Activated T-cell treated with anti-CD3 and anti-CD28 coated beads, Interleukin-2, amount 50 U/mL, for 72 hours (primary cell): ENCODE results near the gene RTN4. TPM values are rescaled to one million over a fixed set of nuclear protein-coding genes. Genes with fewer than 3 reads are reported as not detected.
"Not testable (repeated sequence)": the region's sequence is repeated elsewhere in the genome, so short reads cannot be mapped to it uniquely, and the experiment has no call there.

Source experiments
- ATAC-seq, 2 donors: fragments of 150-1000 bp; cut with Tn5 transposase; replicated peaks in 1 of 2; 2 replicates each; pipeline ENCODE4 v1.10.0; 2021; ENCODE audit warnings: moderate library complexity in 2 of 2, mild to moderate bottlenecking in 1 of 2
- DNase-seq, 2 donors: peaks; one replicate each; pipeline ENCODE4 v3.0.0; 2021 to 2022; ENCODE audit warnings: mixed read lengths in 1 of 2
- H3K27ac Mint-ChIP-seq: one replicate; pipeline ENCODE4 v1.8.0; 2022; ENCODE audit warnings: mild to moderate bottlenecking, moderate library complexity, mixed read lengths
- H3K27me3 Mint-ChIP-seq: one replicate; pipeline ENCODE4 v1.8.0; 2022; ENCODE audit warnings: low read depth, mixed read lengths
- H3K36me3 Mint-ChIP-seq, 2 donors: one replicate each; pipeline ENCODE4 v1.8.0; 2022; ENCODE audit warnings: mixed read lengths in 2 of 2, mild to moderate bottlenecking in 1 of 2; ENCODE audit not compliant: insufficient read depth in 2 of 2
- H3K4me1 Mint-ChIP-seq: one replicate; pipeline ENCODE4 v1.8.0; 2022; ENCODE audit warnings: low read depth, mixed read lengths
- H3K4me3 Mint-ChIP-seq, 2 donors: one replicate each; pipeline ENCODE4 v1.8.0; 2022; ENCODE audit warnings: mild to moderate bottlenecking in 2 of 2, mixed read lengths in 2 of 2, moderate library complexity in 2 of 2
- H3K9me3 Mint-ChIP-seq, 2 donors: one replicate each; pipeline ENCODE4 v1.8.0; 2022; ENCODE audit warnings: mixed read lengths in 2 of 2
- total RNA-seq, 2 donors: library from RNA; stranded (reverse); gene quantifications; one replicate each; pipeline ENCODE4 v1.2.3, GENCODE V29; 2022

The RTN4 gene
- total RNA-seq, 2 donors from 2014 or later, result 78.8 to 83.3 TPM

DNA sequence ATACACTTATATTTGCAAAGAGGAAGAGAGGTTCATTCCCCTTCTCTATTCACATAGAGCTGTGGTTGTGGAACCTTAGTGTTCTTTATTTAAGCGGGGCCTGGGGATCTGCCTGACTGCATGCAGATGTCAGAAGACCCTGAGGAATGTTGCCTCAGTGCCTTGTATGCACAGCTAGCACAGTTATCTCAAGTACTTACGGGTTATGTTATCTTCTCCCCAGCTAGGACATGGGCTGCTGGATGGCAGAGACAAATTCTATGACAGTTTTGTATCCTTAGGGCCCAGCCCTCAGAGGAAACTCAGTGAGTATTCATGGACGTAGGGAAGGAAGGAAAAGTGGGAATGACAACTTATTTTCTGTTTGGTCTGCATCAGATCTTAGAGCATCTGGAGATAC is 37.7 kb upstream of the RTN4 start:
- H3K4me3 Mint-ChIP-seq, result no peak overlapping the region
- DNase-seq (no peak), ATAC-seq (no peak)
- peaks cover 0 to 2% of the 10 kb centered on the region in 2 donors for H3K9me3 Mint-ChIP-seq
- H3K4me1 Mint-ChIP-seq, result peaks cover 5% of the 10 kb centered on the region
- no peaks in the 10 kb centered on the region for H3K36me3 Mint-ChIP-seq
- no peak overlapping the region for H3K27ac Mint-ChIP-seq
- no peaks in the 10 kb centered on the region for H3K27me3 Mint-ChIP-seq

DNA sequence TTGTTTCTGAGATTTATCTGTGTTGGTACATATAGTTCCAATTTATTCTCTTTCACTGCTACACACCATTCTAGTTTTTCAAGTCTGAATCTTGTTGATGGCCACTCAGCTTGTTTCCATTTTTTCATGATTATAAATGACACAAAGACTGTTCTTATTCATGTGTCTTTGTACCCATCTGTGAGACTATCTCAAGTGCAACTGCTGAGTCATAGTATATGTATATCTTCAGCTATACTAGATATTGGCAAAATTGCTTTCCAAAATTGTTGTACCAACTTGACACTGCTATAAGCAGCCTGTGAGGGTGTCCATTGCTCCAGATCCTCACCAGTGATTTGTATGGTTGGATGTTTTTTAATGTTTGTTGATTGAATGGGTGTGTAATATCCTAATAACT is 37.2 kb upstream of the RTN4 start:
- no peak for ATAC-seq
- no peak for DNase-seq
- no peaks in the 10 kb centered on the region for H3K36me3 Mint-ChIP-seq
- no peaks in the 10 kb centered on the region for H3K27me3 Mint-ChIP-seq
- peaks cover 0 to 2% of the 10 kb centered on the region in 2 donors for H3K9me3 Mint-ChIP-seq
- H3K4me3 Mint-ChIP-seq, result no peak overlapping the region
- H3K27ac Mint-ChIP-seq, result no peak overlapping the region
- H3K4me1 Mint-ChIP-seq, result peaks cover 3% of the 10 kb centered on the region

DNA sequence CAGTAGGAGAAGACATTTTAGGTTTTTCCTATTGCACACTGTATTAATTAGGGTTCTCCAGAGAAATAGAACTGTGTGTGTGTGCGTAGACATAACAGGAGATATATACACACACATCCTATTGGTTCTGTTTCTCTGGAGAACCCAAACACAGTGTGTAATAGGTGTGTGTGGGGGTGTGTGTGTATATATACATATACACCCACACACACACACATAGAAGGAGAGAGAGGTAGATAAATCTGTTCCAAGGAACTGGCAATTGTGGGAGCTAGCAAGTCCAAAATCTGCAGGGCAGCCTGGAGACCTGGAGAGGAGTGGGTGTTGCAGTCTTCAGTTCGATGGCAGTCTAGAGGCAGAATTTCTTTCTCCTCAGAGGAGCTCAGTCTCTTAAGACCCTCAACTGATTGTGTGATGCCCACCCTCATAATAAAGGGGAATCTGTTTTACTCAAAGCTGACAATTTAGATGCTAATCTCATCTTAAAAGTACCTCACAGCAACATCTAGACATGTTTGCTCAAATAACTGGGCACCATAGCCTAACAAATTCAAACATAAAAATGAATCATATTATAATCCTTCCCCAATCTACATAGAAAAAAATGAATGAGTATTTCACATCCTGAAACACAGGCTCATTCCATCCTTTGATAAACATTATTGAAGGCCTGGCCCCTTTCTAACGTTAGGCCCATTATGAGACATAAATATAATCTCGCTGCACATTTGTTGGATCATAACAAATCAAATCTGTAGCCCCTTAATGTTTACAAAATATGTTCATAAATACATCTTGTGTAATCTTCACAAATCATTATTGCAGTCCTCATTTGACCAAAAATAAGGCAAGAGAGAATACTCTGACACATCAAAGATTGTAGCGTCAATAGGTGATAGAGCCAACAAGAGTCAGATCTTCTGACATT is 35.1 kb upstream of the RTN4 start:
- Mint-ChIP-seq H3K4me1 (no peaks in the 10 kb centered on the region), H3K27ac (peak overlapping the region; percentile 49), H3K4me3 (no peak overlapping the region), H3K27me3 (no peaks in the 10 kb centered on the region), H3K9me3 (peaks cover 0 to under 1% of the 10 kb centered on the region in 2 donors), H3K36me3 (peaks cover 2% of the 10 kb centered on the region in 2 donors)
- ATAC-seq (no peak), DNase-seq (no peak)

DNA sequence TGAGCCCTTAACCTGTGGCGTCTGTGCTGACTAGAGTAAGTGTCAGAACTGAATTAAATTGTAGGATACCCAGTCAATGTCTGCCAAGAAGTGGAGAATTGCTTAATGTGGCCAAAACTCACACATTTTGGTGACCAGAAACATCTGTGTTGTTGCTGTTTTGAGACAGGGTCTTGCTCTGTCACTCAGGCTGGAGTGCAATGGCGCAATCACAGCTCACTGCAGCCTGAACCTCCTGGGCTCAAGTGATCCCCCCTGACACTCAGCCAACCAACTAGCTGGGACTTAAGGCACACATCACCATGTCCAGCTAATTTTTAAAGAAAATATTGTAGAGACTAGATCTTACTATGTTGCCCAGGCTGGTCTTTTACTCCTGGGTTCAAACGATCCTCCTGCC is 34.4 kb upstream of the RTN4 start:
- Mint-ChIP-seq H3K27me3 (no peaks in the 10 kb centered on the region), H3K4me1 (no peaks in the 10 kb centered on the region), H3K4me3 (no peak overlapping the region), H3K9me3 (peaks cover 0 to 2% of the 10 kb centered on the region in 2 donors), H3K27ac (no peak overlapping the region), H3K36me3 (peaks cover 4 to 7% of the 10 kb centered on the region in 2 donors)
- ATAC-seq (no peak), DNase-seq (no peak)

DNA sequence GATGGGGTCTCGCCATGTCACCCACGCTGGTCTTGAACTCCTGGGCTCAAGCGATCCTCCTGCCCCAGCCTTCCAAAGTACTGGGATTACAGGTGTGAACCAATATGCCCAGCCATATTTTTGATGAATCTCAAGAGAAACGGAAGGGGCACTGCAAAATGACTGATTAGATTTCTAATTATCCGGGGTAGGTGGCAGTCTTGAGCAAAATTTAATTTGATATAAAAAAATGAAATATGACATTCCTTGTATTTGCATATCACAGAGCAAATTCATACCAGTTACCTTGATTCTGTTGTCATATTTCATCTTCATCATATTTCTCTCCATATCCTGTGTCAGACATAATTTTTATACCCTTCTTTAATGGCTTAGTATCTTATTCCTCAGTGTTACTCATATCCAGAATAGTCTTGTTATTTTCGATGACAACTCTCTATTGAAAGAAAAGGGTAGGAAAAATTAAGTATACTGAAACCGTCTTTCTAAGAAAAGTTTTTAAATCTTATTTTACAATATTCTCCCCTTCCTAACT is 30.0 kb upstream of the RTN4 start:
- H3K36me3 Mint-ChIP-seq, result peaks cover 4 to 7% of the 10 kb centered on the region in 2 donors
- ATAC-seq (no peak), DNase-seq (no peak)
- H3K4me1 Mint-ChIP-seq, result no peaks in the 10 kb centered on the region
- H3K4me3 Mint-ChIP-seq, result no peak overlapping the region
- peaks cover 0 to 2% of the 10 kb centered on the region in 2 donors for H3K9me3 Mint-ChIP-seq
- H3K27me3 Mint-ChIP-seq, result no peaks in the 10 kb centered on the region
- H3K27ac Mint-ChIP-seq, result no peak overlapping the region

DNA sequence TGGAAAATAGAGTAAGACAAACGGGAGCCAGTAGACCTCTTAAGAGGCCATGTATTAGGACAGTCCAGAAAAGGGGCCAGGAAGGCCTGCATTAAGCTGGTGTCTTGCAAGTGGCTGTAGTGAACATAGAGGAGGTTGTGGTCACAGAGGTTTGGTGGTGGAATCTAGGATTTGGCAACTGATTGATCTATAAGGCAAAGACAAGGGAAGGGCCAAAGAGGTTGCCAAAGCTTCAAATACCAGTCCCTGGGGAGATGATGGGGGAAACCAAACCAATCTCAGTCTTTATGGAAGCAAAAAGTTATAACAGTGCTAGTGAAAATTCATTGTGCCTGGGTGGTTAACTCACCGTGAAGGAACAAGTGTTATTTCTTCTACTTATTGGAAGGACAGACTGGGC is 28.7 kb upstream of the RTN4 start:
- Mint-ChIP-seq H3K27ac (no peak overlapping the region), H3K4me3 (no peak overlapping the region)

DNA sequence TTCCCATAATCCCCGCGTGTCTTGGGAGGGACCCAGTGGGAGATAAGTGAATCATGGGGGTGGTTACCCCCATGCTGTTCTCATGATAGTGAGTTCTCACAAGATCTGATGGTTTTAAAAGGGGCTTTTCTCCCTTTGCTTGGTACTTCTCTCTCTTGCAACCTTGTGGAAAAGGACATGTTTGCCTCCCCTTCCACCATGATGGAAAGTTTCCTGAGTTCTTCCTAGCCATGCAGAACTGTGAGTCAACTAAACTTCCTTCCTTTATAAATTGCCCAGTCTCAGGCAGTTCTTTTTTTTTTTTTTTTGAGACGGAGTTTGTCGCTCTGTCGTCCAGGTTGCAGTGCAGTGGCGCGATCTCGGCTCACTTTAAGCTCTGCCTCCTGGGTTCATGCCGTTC is 26.5 kb upstream of the RTN4 start:
- H3K4me3 Mint-ChIP-seq, result no peak overlapping the region
- peaks cover 4 to 7% of the 10 kb centered on the region in 2 donors for H3K36me3 Mint-ChIP-seq
- no peak for ATAC-seq
- H3K9me3 Mint-ChIP-seq, result peaks cover 0 to 2% of the 10 kb centered on the region in 2 donors
- H3K4me1 Mint-ChIP-seq, result no peaks in the 10 kb centered on the region
- no peaks in the 10 kb centered on the region for H3K27me3 Mint-ChIP-seq
- DNase-seq, result no peak
- H3K27ac Mint-ChIP-seq, result no peak overlapping the region

More for the DNA sequence above, 28.7 kb upstream of the RTN4 start:
- Mint-ChIP-seq H3K36me3 (peaks cover 4 to 7% of the 10 kb centered on the region in 2 donors), H3K9me3 (peaks cover 0 to 2% of the 10 kb centered on the region in 2 donors), H3K4me1 (no peaks in the 10 kb centered on the region), H3K27me3 (no peaks in the 10 kb centered on the region)
- DNase-seq (no peak), ATAC-seq (no peak)

DNA sequence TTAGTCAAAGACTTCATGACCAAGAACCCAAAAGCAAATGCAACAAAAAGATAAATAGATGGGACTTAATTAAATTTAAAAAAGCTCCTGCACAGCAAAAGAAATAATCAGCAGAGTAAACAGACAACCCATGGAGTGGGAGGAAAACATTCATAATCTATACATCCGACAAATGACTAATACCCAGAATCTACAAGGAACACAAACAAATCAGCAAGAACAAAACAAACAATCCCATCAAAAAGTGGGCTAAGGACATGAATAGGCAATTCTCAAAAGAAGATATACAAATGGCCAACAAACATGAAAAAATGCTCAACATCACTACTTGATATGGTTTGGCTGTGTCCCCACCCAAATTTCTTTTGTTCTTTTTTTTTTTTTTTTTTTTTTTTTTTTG is 25.8 kb upstream of the RTN4 start:
- not testable (repeated sequence) for H3K27me3 Mint-ChIP-seq, H3K9me3 Mint-ChIP-seq, DNase-seq, H3K4me3 Mint-ChIP-seq, H3K4me1 Mint-ChIP-seq, H3K36me3 Mint-ChIP-seq, ATAC-seq, H3K27ac Mint-ChIP-seq

DNA sequence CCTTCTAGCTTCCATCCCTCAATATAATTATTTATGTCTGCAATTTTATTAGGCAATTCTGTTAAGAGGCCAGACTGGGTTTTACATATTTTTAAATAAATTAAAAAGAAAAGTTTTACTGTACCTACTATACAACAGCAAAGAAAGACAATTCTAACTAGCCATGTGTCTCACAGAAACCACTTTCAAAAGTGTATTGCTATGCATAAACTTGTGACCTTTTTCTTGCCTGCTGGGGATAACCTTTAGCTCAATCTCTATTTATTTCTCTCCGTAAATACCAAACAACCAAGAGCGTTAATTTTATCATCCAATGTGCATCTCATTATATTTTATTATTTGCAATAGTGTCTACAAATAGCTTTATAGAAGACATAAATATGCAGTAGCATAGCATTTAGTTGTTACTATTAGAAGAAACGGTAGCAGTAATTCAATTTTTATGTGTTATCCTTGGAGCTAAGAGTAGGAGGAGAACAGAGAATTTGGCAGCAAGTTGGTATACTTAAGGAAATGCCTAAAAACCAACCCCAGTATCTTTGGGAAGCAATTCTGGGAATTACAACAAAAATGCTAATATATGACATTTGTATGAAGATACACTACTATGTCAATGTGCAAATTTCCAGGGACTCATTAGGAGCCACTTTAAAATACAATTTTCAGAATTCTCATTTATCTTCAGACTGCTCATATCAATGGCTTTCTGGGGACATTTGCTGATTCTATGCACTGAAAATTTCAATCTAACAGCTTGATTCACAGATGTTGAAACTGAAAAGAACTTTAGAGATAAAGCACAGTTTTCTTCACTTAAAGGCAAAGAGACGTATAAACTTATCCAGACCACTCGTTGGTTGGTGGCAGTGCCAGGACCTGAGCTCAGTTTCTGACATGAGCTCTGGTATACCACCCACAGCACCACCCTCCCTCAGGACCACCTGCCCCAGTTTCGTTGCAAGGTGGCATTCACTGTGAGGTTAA is 23.0 kb upstream of the RTN4 start:
- no peaks in the 10 kb centered on the region for H3K4me1 Mint-ChIP-seq
- H3K27ac Mint-ChIP-seq, result no peak overlapping the region
- ATAC-seq, result no peak
- DNase-seq, result no peak
- no peaks in the 10 kb centered on the region for H3K36me3 Mint-ChIP-seq
- H3K4me3 Mint-ChIP-seq, result no peak overlapping the region
- no peaks in the 10 kb centered on the region for H3K9me3 Mint-ChIP-seq
- no peaks in the 10 kb centered on the region for H3K27me3 Mint-ChIP-seq

DNA sequence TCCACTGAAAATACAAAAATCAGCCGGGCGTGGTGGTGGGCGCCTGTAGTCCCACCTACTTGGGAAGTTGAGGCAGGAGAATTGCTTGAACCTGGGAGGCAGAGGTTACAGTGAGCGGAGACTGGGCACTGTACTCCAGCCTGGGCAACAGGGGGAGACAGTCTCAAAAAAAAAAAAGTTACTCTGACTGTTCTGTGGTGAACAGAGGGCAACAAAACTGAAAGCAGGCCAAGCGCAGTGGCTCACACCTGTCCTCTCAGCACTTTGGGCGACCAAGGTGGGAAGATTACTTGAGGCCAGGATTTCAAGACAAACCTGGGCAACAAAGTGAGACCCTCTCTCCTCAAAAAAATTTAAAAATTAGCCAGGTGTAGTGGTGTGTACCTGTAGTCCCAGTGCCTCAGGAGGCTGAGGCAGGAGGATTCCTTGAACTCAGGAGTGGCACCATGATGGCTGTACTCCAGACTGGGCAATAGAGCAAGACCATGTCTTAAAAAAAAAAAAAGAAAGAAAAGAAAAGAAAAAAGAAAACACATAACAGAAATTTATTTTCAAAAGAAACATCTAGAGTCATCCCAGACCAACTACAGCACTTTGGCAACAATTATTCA is 13.6 kb upstream of the RTN4 start:
- Mint-ChIP-seq H3K4me3 (no peak overlapping the region), H3K4me1 (no peaks in the 10 kb centered on the region), H3K27ac (no peak overlapping the region), H3K27me3 (no peaks in the 10 kb centered on the region), H3K36me3 (no peaks in the 10 kb centered on the region), H3K9me3 (no peaks in the 10 kb centered on the region)
- no peak for DNase-seq
- peak; percentile 50 to 77 for ATAC-seq

DNA sequence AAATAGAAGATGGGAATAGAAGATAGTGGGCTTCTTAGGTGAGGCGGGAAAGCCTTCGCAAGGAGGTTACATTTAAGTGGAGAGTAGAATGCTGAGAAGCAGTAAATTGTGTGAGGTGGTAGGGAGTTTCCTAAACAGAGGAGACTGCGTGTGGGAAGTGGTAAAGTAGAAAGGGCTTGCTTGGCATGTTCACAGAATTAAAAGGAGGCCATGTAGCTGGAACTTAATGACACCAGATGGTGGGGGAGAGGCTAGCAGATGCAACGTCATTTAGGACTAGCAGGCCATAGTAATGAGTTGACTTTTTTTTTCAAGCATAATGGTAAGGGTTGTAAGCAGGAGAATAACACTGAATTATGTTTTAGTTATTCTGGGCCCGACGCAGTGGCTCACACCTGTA is 13.0 kb upstream of the RTN4 start:
- DNase-seq (no peak), ATAC-seq (peak in 1 of 2 donors; percentile 45)
- Mint-ChIP-seq H3K4me3 (no peak overlapping the region), H3K27me3 (no peaks in the 10 kb centered on the region), H3K4me1 (no peaks in the 10 kb centered on the region), H3K27ac (no peak overlapping the region), H3K36me3 (no peaks in the 10 kb centered on the region), H3K9me3 (no peaks in the 10 kb centered on the region)

DNA sequence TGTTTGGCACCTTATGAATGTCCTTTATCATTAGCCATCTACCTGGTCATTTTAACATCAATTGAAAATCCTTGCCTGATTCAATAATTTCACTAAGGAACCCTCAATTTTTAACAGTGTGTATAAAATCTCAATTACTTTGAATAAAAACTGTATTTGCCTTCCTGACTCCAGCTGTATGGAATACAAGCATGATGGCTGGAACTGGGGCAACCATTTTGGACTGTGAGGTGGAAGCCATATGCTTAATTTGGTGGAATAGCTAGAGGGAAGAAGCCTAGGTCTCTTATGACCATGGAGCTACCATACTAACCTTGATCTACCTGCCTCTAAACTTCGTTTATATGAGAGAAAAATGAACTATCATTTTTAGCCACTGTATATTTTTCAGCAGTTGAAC is 12.5 kb upstream of the RTN4 start:
- Mint-ChIP-seq H3K36me3 (no peaks in the 10 kb centered on the region), H3K9me3 (no peaks in the 10 kb centered on the region), H3K4me1 (no peaks in the 10 kb centered on the region), H3K4me3 (no peak overlapping the region), H3K27ac (no peak overlapping the region), H3K27me3 (no peaks in the 10 kb centered on the region)
- DNase-seq (no peak), ATAC-seq (no peak)
